ENCODE measurements around the gene SRSF8. TPM values are rescaled to one million over a fixed set of nuclear protein-coding genes. Genes with fewer than 3 reads are reported as not detected.

The SRSF8 gene
- total and polyA plus RNA-seq, 4 donors = 22.6 to 49.0 (median 32.7) TPM

DNA sequence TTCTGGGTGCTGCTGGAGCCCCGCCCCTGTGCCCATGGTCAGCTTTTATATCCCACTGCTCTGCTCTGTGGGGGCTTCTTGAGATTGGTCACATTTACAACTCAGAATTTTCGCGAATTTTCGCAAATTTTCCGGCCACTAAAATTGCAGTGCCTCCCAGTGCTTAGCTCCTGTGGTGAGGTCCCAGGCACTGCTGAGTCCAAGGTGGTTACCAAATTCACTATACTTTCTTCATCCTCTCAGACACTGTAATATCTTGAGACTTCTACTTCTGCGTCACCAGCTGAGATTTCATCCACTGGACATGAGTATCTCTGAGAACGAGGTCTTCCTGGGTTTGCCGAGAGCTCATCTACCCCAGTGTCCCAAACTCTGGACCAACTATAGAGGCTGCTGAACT, 8.8 kb upstream of the SRSF8 start:
- WGBS, 2 donors = 95 to 96% methylated on average over 8 of the region's 8 CpGs
- no peak for ATAC-seq (ENCODE audit: insufficient read depth, low FRiP score)
- TF ChIP-seq, protein P1, sequence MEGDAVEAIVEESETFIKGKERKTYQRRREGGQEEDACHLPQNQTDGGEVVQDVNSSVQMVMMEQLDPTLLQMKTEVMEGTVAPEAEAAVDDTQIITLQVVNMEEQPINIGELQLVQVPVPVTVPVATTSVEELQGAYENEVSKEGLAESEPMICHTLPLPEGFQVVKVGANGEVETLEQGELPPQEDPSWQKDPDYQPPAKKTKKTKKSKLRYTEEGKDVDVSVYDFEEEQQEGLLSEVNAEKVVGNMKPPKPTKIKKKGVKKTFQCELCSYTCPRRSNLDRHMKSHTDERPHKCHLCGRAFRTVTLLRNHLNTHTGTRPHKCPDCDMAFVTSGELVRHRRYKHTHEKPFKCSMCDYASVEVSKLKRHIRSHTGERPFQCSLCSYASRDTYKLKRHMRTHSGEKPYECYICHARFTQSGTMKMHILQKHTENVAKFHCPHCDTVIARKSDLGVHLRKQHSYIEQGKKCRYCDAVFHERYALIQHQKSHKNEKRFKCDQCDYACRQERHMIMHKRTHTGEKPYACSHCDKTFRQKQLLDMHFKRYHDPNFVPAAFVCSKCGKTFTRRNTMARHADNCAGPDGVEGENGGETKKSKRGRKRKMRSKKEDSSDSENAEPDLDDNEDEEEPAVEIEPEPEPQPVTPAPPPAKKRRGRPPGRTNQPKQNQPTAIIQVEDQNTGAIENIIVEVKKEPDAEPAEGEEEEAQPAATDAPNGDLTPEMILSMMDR (IDR thresholded peaks at IDR 0.05; ENCODE audit: control extremely low read depth, extremely low read depth) = no peak
- DNase-seq = no peak
- Histone ChIP-seq H3K9ac (ENCODE audit: insufficient read depth in 1 of 2, low read length in 2 of 2) (no peak overlapping the region), H3K9me3 (ENCODE audit: control insufficient read depth in 4 of 4, insufficient read depth in 3 of 4, low read length in 3 of 4) (no peaks in the 10 kb centered on the region), H3K27me3 (ENCODE audit: control insufficient read depth in 3 of 3, insufficient read depth in 3 of 3, low read length in 2 of 3) (peaks cover 0 to 2% (median 0%) of the 10 kb centered on the region in 3 donors), H3K4me1 (ENCODE audit: control insufficient read depth in 5 of 5, insufficient read depth in 5 of 5, low read length in 5 of 5) (peaks cover 0 to 3% (median 0%) of the 10 kb centered on the region in 5 donors), H3K36me3 (ENCODE audit: control insufficient read depth in 4 of 4, insufficient read depth in 4 of 4, low read length in 4 of 4) (no peaks in the 10 kb centered on the region), H3K4me3 (no peak overlapping the region), H3K27ac (ENCODE audit: low read depth in 1 of 2, low read length in 1 of 2) (no peak overlapping the region)

DNA sequence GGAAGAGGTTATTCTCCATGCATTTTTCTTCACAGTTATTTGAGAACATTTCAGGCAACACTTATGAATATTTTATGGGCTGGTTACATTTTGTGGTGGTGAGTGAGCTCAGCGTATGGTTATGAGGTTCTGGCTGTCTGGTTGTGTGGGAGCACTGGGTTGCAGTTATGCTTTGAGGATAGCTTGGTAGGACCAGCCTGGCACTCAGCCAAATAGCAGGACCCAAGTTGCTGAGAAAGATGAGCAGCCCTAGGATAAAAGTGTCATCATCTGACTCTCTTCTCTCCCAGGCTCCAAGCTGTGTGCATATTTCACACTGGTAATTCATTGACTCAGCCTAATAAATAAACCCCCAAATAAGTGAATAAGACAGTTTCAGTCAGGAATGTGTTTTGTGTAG, 8.1 kb upstream of the SRSF8 start:
- Histone ChIP-seq H3K27ac (ENCODE audit: low read depth in 1 of 2, low read length in 1 of 2) (no peak overlapping the region), H3K4me3 (no peak overlapping the region), H3K36me3 (ENCODE audit: control insufficient read depth in 4 of 4, insufficient read depth in 4 of 4, low read length in 4 of 4) (no peaks in the 10 kb centered on the region), H3K27me3 (ENCODE audit: control insufficient read depth in 3 of 3, insufficient read depth in 3 of 3, low read length in 2 of 3) (peaks cover 0 to 2% (median 0%) of the 10 kb centered on the region in 3 donors), H3K4me1 (ENCODE audit: control insufficient read depth in 5 of 5, insufficient read depth in 5 of 5, low read length in 5 of 5) (peaks cover 0 to 3% (median 0%) of the 10 kb centered on the region in 5 donors), H3K9ac (ENCODE audit: insufficient read depth in 1 of 2, low read length in 2 of 2) (no peak overlapping the region), H3K9me3 (ENCODE audit: control insufficient read depth in 4 of 4, insufficient read depth in 3 of 4, low read length in 3 of 4) (no peaks in the 10 kb centered on the region)
- TF ChIP-seq, protein P1 (IDR thresholded peaks at IDR 0.05; ENCODE audit: control extremely low read depth, extremely low read depth) = no peak
- ATAC-seq (ENCODE audit: insufficient read depth, low FRiP score) (no peak), DNase-seq (no peak)
- 82 to 85% methylated on average over 1 of the region's 1 CpG for WGBS, 2 donors

DNA sequence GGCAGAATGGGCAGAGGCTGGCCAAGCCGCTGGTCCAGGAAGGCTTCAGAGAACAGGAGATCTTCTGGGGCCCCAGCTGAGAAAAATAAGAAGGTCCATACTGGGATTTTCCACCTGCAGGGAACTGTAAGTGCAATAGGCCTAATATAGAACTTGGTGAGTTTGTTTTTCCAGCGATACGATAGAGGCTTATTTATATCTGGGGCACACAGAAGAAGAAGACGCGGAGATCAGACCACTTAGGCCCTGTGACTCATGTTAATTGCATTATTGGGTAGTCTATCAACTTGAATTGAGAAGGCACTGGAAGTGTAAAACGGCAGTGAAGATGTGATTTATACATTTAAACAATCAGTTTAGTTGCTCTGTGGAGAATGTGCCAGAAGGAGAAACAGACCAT, 7.7 kb upstream of the SRSF8 start:
- 83 to 89% methylated on average over 6 of the region's 6 CpGs for WGBS, 2 donors
- ATAC-seq (ENCODE audit: insufficient read depth, low FRiP score) = no peak
- Histone ChIP-seq H3K27ac (ENCODE audit: low read depth in 1 of 2, low read length in 1 of 2) (no peak overlapping the region), H3K4me1 (ENCODE audit: control insufficient read depth in 5 of 5, insufficient read depth in 5 of 5, low read length in 5 of 5) (peaks cover 0 to 3% (median 0%) of the 10 kb centered on the region in 5 donors), H3K36me3 (ENCODE audit: control insufficient read depth in 4 of 4, insufficient read depth in 4 of 4, low read length in 4 of 4) (no peaks in the 10 kb centered on the region), H3K27me3 (ENCODE audit: control insufficient read depth in 3 of 3, insufficient read depth in 3 of 3, low read length in 2 of 3) (peaks cover 0 to 2% (median 0%) of the 10 kb centered on the region in 3 donors), H3K4me3 (no peak overlapping the region), H3K9me3 (ENCODE audit: control insufficient read depth in 4 of 4, insufficient read depth in 3 of 4, low read length in 3 of 4) (no peaks in the 10 kb centered on the region), H3K9ac (ENCODE audit: insufficient read depth in 1 of 2, low read length in 2 of 2) (no peak overlapping the region)
- TF ChIP-seq, protein P1 (IDR thresholded peaks at IDR 0.05; ENCODE audit: control extremely low read depth, extremely low read depth) = no peak
- DNase-seq = no peak

DNA sequence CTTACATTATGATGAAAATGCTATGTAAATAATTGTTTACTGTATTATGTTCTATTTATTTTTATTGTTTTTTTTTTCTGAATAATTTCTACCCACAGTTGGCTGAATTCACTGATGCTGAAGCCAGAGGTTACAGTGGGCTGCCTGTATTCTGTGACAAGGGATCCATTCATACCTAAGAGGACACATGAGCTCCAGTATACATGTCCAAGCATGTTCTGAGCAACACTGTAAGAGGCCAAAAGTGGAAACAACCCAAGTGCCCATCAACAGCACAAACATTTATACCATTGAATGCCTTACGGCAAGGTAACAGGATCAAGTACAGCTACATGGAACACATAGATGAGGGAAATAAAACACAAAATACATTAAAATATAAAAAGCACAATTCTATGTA, 1.4 kb upstream of the SRSF8 start:
- TF ChIP-seq, protein P1 (IDR thresholded peaks at IDR 0.05; ENCODE audit: control extremely low read depth, extremely low read depth) = no peak
- Histone ChIP-seq H3K27ac (ENCODE audit: low read depth in 1 of 2, low read length in 1 of 2) (no peak overlapping the region), H3K4me1 (ENCODE audit: control insufficient read depth in 5 of 5, insufficient read depth in 5 of 5, low read length in 5 of 5) (peaks cover 0 to 22% (median 0%) of the 10 kb centered on the region in 5 donors), H3K27me3 (ENCODE audit: control insufficient read depth in 3 of 3, insufficient read depth in 3 of 3, low read length in 2 of 3) (peaks cover 0 to 2% (median 0%) of the 10 kb centered on the region in 3 donors), H3K9ac (ENCODE audit: insufficient read depth in 1 of 2, low read length in 2 of 2) (no peak overlapping the region), H3K9me3 (ENCODE audit: control insufficient read depth in 4 of 4, insufficient read depth in 3 of 4, low read length in 3 of 4) (no peaks in the 10 kb centered on the region), H3K4me3 (no peak overlapping the region), H3K36me3 (ENCODE audit: control insufficient read depth in 4 of 4, insufficient read depth in 4 of 4, low read length in 4 of 4) (no peaks in the 10 kb centered on the region)
- ATAC-seq (ENCODE audit: insufficient read depth, low FRiP score) (no peak), DNase-seq (no peak)
- 97 to 100% methylated on average over 1 of the region's 1 CpG for WGBS, 2 donors

Data from lung (tissue), 12 donors.